ENCODE measurements around the gene CEP164. TPM values are rescaled to one million over a fixed set of nuclear protein-coding genes. Genes with fewer than 3 reads are reported as not detected.

Gene CEP164
- total and polyA plus RNA-seq, 10 of the 15 experiments (the other 5 are each of a cell fraction or from before 2014, with no cell fraction given), result 4.2 to 31.2 (median 20.2) TPM

- TF ChIP-seq MEF2B (IDR thresholded peaks at IDR 0.05; ENCODE audit: partially characterized antibody, poor library complexity, severe bottlenecking) (no peak), EGR1 (IDR thresholded peaks at IDR 0.05; ENCODE audit: borderline replicate concordance in 1 of 2, low read depth in 2 of 2, low read length in 2 of 2) (no peak), RBBP5 (conservative IDR thresholded peaks at IDR 0.05) (no peak)
These were observed 92.9 kb downstream of the CEP164 start (continued) for GRCh38 chr11:117420598-117420997.

GRCh38 chr11:117421041-117421440, 93.4 kb downstream of the CEP164 start:
- 59% methylated on average over 13 of the region's 13 CpGs for WGBS (ENCODE audit: insufficient coverage, insufficient replicate concordance, low lambda C conversion rate, missing lambda C conversion rate)
- in situ Hi-C loops (cut with MboI), result no loop called here
- CTCF ChIA-PET, result no interaction called here
- Histone ChIP-seq H3K4me3 (no peak overlapping the region), H2AFZ (ENCODE audit: control insufficient read depth, low read depth, low read length) (no peak overlapping the region), H3K27ac (ENCODE audit: control insufficient read depth, insufficient read depth) (no peak overlapping the region), H3K36me3 (ENCODE audit: control insufficient read depth in 2 of 2, insufficient read depth in 2 of 2, low read length in 1 of 2) (no peaks in the 10 kb centered on the region), H3K4me2 (ENCODE audit: control insufficient read depth, insufficient read depth) (no peak overlapping the region), H3K4me1 (ENCODE audit: control insufficient read depth, insufficient read depth, low read length) (no peaks in the 10 kb centered on the region), H3K79me2 (ENCODE audit: control insufficient read depth, insufficient read depth, low read length) (no peaks in the 10 kb centered on the region), H3K9me3 (replicated peaks; ENCODE audit: control insufficient read depth, insufficient read depth, low read length) (no peaks in the 10 kb centered on the region), H3K9ac (ENCODE audit: control insufficient read depth, insufficient read depth, low read length) (no peak overlapping the region), H4K20me1 (ENCODE audit: control insufficient read depth, insufficient read depth) (no peaks in the 10 kb centered on the region), H3K27me3 (replicated peaks in 1 of 2; ENCODE audit: control insufficient read depth in 2 of 2, insufficient read depth in 2 of 2, low read length in 1 of 2) (no peaks in the 10 kb centered on the region)
- ATAC-seq, result no peak
- no peak for FAIRE-seq
- intact Hi-C loops (cut with micrococcal nuclease; ENCODE audit: unreplicated experiment), result no loop called here
- RAD21 ChIA-PET (ENCODE audit: unreplicated experiment), result no interaction called here
- BruUV-seq (replicated peaks), result no TSS peak
- no peak for DNase-seq (ENCODE audit: low read depth, low spot score)
- POLR2A ChIA-PET, result interaction anchor here (0.6 kb wide), 1 partner anchor 166 kb away, joined by 8 read pairs; no protein-coding TSS in a partner anchor
- SMC1A ChIA-PET (ENCODE audit: uncharacterized antibody, unreplicated experiment), result interaction anchor here (0.6 kb wide), 1 partner anchor 429 kb away, joined by 3 read pairs; no protein-coding TSS in a partner anchor
- TF ChIP-seq PRDM15 (CRISPR knock-in tag; IDR thresholded peaks at IDR 0.05), result no peak
- no peak for TF ChIP-seq SREBF1 (IDR thresholded peaks at IDR 0.05; ENCODE audit: low read length)
- no peak for TF ChIP-seq PKNOX1 (IDR thresholded peaks at IDR 0.05)
- TF ChIP-seq TBL1XR1 (IDR thresholded peaks at IDR 0.05; ENCODE audit: low read depth, low read length), result no peak
- no peak for TF ChIP-seq FOS (IDR thresholded peaks at IDR 0.05; ENCODE audit: borderline replicate concordance, extremely low read depth, insufficient read length)
- no peak for TF ChIP-seq E4F1 (IDR thresholded peaks at IDR 0.05; ENCODE audit: borderline replicate concordance, partially characterized antibody)
- no peak for TF ChIP-seq STAT3 (IDR thresholded peaks at IDR 0.05; ENCODE audit: low read depth, low read length)
- no peak for TF ChIP-seq NKRF (conservative IDR thresholded peaks at IDR 0.05)
- TF ChIP-seq IRF5 (IDR thresholded peaks at IDR 0.05; ENCODE audit: borderline replicate concordance), result no peak

All from GM12878 (cell line).